ENCODE data around the gene METTL15.

DNA sequence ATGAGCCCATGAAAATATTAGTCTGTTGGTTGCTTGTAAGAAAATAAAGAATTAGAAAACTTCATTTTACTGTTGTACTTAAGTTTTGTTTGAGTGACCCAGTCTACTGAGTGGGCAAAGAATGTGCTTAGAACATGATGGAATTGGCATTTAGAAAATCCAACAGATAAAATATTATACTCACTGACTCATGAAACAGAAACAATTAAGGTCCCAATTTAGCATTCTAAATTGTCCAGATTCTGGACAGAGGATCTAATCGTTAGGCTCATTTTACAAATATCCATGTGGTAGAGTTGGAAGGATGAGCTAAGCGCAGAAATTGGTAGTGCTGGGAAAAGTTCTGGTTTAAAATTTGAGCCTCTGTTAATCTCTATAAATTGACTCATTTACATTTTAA is 45.4 kb downstream of the METTL15 start:
- TF ChIP-seq, protein P1, sequence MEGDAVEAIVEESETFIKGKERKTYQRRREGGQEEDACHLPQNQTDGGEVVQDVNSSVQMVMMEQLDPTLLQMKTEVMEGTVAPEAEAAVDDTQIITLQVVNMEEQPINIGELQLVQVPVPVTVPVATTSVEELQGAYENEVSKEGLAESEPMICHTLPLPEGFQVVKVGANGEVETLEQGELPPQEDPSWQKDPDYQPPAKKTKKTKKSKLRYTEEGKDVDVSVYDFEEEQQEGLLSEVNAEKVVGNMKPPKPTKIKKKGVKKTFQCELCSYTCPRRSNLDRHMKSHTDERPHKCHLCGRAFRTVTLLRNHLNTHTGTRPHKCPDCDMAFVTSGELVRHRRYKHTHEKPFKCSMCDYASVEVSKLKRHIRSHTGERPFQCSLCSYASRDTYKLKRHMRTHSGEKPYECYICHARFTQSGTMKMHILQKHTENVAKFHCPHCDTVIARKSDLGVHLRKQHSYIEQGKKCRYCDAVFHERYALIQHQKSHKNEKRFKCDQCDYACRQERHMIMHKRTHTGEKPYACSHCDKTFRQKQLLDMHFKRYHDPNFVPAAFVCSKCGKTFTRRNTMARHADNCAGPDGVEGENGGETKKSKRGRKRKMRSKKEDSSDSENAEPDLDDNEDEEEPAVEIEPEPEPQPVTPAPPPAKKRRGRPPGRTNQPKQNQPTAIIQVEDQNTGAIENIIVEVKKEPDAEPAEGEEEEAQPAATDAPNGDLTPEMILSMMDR (IDR thresholded peaks at IDR 0.05; ENCODE audit: insufficient read depth, low read length, poor library complexity, severe bottlenecking): no peak
- TF ChIP-seq EZH2phosphoT487 (conservative IDR thresholded peaks at IDR 0.05; ENCODE audit: low read length): no peak
